ENCODE measurements around the gene RAPGEF5.

DNA sequence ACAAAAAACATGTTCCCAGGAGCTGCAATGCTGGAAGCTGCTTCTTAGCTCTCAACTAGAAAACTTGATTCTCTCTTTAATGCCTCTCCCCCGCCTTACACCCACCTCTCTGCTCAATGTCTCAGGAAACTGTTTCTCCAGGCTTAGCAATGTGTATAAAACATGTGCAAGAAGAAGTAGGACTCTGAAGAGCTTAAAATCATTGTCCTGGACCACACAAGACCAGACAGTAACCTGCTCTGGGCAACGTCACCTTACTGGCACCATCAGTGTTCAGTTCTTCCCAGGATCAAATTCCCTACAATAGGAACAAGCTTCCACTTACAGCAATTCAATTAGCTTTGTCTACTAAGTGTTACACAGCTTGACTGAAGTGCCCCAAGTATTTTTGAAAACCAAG, 104.9 kb downstream of the RAPGEF5 start:
- TF ChIP-seq BHLHE40 (IDR thresholded peaks at IDR 0.05; ENCODE audit: borderline replicate concordance in 1 of 2, low read depth in 2 of 2, low read length in 1 of 2) (no peak), HDGF (IDR thresholded peaks at IDR 0.05) (no peak), MYC (IDR thresholded peaks at IDR 0.05; ENCODE audit: insufficient read depth, insufficient read length, insufficient replicate concordance, low read length, severe bottlenecking) (no peak)

All from GM12878 (cell line).